ENCODE results near the gene FH.

The FH gene

DNA sequence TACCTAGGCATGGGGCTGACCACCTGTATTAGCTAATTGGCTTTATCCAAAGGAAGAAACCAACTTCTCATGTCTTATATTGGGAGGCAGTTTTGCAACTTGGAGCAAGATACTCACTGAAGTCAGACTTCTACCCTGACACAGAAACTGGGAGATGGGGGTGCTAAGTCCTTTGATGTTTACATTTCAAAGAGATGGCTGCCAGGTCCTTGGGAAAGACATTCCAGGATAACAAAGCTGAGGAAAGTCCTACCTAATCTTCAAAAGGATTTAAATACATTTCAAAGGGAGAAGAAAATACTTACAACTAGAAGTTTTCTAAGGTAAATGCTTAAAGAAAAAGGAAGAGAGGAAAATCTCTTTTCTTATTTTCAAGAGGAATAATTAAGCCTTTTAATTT, 62.1 kb downstream of the FH start:
- no peak for DNase-seq

DNA sequence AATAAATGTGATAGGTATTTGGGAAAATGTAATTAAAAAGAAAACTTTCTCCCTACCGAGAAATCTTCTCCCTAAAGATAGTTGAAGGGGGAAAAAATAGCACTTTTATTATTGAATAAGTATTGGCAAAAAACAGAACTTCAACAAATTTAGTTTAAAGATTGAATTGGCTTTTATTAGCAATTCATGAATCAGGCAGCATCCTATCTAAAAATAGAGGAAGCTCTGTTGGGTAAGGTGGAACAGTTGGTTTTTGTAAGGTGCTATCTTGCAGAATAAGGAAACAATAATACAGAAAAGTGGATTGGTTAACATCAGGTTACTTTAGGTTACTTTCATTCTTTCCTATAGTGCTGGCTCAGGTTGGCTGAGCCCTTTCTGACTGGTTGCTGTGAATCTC, 62.8 kb downstream of the FH start:
- no peak for DNase-seq

DNA sequence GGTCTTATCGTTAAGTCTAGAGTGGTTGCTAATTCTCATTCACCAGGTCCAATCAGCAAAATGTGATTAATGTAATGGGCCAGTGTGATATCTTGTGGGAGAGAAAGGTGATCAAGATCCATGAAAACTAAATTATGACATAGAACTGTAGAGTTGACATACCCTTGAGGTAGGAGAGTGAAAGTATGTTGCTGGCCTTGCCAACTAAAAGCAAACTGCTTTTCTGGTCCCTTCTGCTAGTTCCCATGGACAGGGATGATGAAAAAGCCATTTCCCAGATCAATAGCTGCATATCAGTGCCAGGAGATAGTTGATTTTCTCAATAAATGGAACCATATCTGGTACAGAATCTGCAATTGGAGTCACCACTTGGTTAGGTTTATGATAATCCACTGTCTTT, 65.8 kb downstream of the FH start:
- DNase-seq, result no peak

DNA sequence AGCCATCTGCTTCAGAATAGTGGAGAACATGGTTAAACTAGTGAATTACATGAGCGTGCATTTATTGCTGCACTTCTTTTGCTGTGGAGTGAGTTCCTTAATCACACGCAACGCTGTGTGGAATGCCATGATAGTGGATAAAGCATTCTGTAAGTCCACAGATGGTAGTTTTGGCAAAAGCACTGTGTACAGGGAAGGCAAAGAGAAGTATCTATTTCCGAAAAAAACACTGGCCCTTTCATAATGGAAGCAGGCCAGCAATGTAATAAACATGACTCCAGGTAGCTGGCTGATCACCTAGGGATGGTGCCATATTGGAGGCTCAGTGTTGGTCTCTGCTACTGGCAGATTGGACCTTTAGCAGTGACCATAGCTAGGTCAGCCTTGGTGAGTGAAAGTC, 67.6 kb downstream of the FH start:
- no peak for DNase-seq
